ENCODE data around the gene PRSS58.

GRCh38 chr7:142250705-142251104 is 7.2 kb downstream of the PRSS58 start:
- TF ChIP-seq CTCF (IDR thresholded peaks at IDR 0.05) (no peak), POLR2AphosphoS5 (IDR thresholded peaks at IDR 0.05) (no peak), POLR2A (IDR thresholded peaks at IDR 0.05) (no peak)
